ENCODE data around the gene SHC4.
"Not testable (repeated sequence)": the region's sequence is repeated elsewhere in the genome, so short reads cannot be mapped to it uniquely, and the experiment has no call there.

Gene SHC4

DNA sequence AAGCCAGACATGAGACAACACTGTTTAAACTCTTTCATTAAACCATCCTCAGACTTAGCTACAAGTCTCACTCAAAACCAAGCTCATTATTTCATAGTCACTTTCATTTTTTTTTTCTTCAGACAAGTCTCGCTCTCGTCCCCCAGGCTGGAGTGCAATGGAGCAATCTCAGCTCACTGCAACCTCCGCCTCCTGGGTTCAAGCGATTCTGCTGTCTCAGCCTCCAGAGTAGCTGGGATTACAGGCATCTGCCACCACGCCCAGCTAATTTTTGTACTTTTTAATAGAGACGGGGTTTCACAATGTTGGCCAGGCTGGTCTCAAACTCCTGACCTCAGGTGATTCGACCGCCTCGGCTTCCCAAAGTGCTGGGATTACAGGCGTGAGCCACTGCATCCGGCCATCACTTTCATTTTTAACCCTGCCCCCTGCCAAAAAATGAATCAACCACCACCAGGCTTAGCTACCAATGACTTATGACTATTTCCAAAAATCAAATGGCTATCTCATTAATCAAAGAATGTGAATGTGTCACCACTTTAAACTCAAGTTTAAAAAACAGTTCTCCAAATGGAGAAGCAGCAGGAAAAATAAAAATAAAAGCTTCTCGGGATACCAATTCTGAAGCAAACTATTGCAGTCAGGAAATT, 173.1 kb downstream of the SHC4 start:
- DNase-seq, result not testable (repeated sequence)

DNA sequence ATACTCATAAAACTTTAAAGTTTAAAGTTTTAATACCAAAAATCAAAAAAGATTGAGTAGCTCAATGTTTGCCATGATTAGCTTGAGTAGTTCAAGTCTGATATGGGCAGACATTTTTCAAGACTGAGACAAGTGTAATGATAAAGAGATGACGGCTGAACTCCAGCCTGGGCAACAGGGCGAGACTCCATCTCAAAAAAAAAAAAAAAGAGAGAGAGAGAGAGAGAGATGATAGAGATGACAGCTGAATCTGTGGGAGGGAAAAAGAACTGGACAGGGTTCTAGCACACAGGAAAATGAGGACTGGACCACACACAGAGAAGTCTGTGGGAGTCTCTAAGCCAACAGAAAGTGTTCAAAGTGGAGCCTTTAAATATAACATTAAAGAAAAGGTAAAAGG, 178.0 kb downstream of the SHC4 start:
- no peak for DNase-seq

DNA sequence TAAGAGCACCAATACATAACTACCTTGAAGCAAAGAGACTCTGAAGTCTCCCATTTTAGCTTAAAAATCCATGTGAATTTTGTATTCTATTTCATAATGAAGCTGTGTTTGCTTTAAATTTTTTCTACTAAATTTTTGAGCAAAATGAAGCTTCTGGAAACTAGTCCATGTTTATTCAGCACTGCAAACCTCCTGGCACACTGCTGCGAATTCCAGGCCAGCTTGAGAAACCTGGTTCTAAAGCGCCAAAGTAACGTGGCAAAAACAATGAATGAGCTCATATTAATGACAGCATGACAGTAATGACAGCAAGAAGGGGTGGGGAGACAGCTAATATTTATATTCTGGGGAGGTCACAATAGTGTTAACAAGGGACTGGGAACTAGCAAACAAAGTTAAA, 178.5 kb downstream of the SHC4 start:
- DNase-seq, result no peak

DNA sequence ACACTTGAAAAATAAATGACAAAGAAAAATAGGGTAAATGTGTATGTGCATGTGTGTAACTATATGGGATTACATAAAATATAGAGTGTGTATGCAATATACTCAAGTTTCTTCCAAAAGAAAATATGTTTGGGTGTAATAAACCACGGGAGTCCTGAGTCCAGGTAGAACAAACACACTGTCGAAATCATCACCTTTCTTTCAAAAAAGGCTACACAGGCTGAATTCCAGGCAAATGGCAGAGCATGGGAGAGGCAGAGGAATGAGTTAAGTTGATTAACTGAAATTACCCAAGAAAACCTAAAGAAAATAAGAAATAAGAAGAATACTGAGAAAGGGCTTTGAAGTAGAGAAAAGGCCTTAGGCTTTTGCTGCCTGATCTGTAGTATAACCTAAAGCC, 179.0 kb downstream of the SHC4 start:
- no peak for DNase-seq

DNA sequence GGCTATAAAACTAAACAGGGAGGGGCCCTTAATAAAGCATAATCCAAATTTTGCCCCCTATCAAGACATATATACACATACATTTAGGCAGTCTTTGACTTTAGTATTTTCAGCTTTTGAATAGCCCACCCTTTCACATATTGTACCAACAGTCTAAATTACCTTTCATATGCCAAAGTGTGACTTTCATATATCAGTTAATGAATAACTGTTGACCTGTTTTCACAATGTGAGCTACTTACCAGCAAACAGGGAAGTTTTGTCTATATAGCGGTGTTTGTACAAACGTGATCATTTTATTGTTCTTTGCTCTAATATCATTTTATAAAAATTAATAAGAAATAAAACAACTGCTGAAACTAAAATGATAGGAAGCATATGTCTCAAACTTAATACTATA, 180.8 kb downstream of the SHC4 start:
- no peak for DNase-seq

DNA sequence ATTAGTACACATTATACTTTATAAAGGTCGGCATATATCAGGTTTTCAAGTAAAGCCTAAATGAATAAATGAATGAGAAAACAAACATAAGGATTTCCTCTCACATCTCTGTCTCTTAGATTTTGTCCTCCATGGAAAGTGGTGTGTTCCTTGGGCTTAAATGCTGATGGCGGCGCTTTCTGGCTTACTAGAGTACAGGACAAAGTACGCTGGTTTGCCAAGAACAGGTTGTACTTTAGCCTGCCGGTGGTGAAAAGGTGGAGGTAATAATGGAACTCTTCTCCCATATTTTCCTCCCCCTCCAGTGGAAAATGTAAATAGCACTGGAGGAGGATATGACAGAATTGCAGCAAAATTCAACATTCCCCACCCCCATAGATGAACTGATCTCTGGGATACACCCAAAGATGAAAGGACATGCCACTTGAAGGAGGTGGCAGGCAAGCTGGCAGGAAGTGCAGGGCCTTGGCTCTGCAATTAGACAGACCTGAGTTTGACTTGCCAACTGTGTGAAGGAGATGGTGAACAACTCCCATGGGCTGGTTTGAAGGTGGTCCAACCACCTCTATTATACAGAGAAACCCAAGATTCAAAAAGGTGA, 182.1 kb downstream of the SHC4 start:
- no peak for DNase-seq

DNA sequence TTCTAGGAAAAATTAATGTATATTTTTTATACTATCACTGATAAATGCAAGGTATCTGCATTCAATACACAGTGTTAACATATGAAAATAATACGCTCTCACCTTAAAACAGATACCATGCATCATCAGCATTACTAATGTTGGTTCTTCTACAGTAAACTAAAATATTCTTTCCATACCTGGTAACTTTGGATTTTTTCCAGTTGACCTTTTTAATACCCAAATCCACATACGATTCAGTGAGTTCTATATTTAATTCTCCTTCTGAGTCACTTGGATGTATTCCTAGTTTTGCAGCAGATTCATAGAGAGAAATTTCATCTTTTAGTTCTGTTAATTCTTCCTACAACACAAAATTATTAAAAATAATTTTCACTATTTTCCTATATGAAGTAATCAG, 182.7 kb downstream of the SHC4 start:
- DNase-seq, result no peak

DNA sequence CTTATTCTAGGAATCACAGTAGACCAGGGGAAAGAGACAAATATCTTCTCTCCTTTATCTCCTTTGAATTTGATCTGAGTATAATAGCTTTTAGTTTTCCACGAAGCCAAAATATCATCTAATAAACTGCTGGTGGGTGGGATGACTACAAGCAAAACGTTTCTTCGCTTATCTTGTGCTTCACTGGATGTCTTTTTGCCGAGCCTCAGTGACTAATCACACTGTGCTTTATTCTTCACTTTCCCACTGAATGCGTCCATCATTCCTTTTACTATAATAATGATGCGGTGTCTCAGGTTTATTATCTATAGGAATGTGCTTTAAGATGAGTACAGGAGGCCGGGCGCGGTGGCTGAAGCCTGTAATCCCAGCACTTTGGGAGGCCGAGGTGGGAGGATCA, 185.4 kb downstream of the SHC4 start:
- DNase-seq, result no peak

DNA sequence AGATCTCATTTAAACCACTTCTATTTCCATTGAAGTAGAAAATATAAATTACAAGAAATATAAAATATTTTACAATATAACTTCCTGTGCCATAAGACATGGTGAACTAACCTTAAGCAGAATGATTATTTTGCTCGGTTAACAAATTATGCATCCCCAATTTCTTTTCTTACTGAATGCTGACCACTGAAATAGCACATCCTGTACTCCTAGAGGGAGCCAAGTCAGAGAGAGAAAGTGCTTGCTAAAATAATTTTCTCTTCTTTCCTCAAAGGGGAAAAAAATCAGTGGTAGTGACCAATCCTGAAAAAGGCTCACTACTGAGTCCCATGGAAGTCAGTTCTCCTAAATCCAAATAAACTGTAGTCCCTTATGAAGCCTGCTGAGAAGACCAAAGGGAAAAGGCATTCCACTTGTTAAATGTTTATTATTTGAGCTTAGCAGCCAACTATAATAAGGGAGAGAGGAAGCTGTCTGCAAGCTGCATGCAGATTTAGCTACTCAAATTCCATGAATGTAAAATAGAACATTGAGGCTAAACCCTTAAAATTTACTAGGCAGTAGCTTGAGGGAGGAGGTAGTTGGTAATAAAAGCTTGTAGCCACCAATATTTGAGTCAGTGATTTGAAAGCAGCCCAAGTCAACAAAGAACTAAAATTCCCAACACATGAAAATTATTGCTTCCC, 185.9 kb downstream of the SHC4 start:
- no peak for DNase-seq

DNA sequence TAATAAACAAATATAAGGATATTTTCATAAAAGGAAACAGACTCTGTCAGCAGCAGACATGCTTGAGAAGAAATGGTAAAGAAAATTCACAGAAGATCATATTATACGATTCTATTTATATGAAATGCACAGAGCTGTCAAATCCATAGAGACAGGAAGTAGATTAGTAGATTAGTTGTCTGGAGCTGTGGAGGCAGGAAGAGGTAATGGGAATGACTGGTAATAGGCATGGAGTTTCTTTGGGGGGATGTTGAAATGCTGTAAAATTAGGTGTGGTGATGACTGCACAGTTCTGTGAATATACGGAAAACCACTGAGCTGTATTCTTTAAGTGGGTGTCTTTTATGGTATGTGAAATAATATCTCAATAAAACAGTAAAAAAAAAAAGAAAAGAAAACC, 188.2 kb downstream of the SHC4 start:
- DNase-seq, result no peak

DNA sequence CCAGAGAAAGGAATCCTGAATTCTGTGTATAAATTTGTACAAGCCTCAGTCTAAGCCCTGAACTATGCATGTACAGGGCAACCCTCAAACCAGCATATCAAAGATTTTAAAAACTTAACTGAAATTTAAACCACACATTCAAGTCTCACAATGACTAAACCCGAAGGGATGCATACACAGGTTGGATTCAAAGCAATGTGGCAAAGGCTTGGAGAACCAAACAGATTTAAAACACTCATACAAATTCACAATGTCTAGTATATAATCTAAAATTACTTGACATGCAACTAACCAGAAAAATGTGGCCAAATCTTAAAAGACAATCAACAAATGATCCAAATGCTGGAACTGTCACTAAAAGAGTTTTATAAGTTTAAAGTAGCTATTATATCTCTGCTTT, 189.2 kb downstream of the SHC4 start:
- DNase-seq, result no peak

Data from NCI-H1436 treated with DMSO at 0.1 percent for 48 hours (cell line).